Endothelial cell of umbilical vein (primary cell): ENCODE results near the gene NCOA3. TPM values are rescaled to one million over a fixed set of nuclear protein-coding genes. Genes with fewer than 3 reads are reported as not detected.

Experiments
- BruUV-seq: library from RNA; stranded (reverse); fragments of 400-500 nt; replicated peaks from 2 replicates; lab custom pipeline; 2021; lab: Mats Ljungman, UMichigan
- CTCF ChIA-PET: fragments of 300-600, 350-600 bp; sonication (Branson Sonifier 250); formaldehyde crosslinking; loops from one replicate; lab custom pipeline; 2021; ENCODE audit warnings: antibody characterized with exemption, inconsistent platforms; lab: Charles Lee
- POLR2A ChIA-PET: fragments of 300-600, 350-600 bp; sonication (Branson Sonifier 250); formaldehyde crosslinking; loops from one replicate; lab custom pipeline; 2021; ENCODE audit warnings: antibody characterized with exemption, inconsistent platforms; lab: Charles Lee
- DNase-seq: peaks from one replicate; pipeline ENCODE4 v3.0.0-alpha.2; 2011; ENCODE audit warnings: low read depth, low spot score
- FAIRE-seq: peaks from 2 replicates; lab custom pipeline; 2011; peaks lifted over from hg19 to GRCh38; lab: Jason Lieb, UNC
- H2AFZ ChIP-seq: 2 replicates; pipeline ENCODE4 v1.6.0; 2012; ENCODE audit warnings: low read depth, low read length, control low read depth, inconsistent platforms
- H3K27ac ChIP-seq: 2 replicates; pipeline ENCODE4 v1.5.1; 2011; ENCODE audit warnings: low read depth, mild to moderate bottlenecking, control low read depth, low read length, moderate library complexity; ENCODE audit not compliant: insufficient read depth
- H3K27me3 ChIP-seq, 2 experiments: 2 replicates each; pipeline versions ENCODE4 v1.6.0 to v1.6.1; 2011; ENCODE audit warnings: low read length in 2 of 2, mixed read lengths in 1 of 2; ENCODE audit not compliant: control insufficient read depth in 2 of 2, insufficient read depth in 2 of 2
- H3K36me3 ChIP-seq, 2 experiments: 2 replicates in 1 of 2; 3 replicates in 1 of 2; pipeline ENCODE4 v1.5.1; 2011; ENCODE audit warnings: low read length in 2 of 2, mild to moderate bottlenecking in 1 of 2, moderate library complexity in 1 of 2; ENCODE audit not compliant: control insufficient read depth in 2 of 2, insufficient read depth in 2 of 2; ENCODE audit errors: extremely low read depth in 1 of 2
- H3K4me1 ChIP-seq: 3 replicates; pipeline ENCODE4 v1.5.1; 2011; ENCODE audit warnings: mild to moderate bottlenecking, low read length; ENCODE audit not compliant: control insufficient read depth, insufficient read depth; ENCODE audit errors: extremely low read depth
- H3K4me2 ChIP-seq: 2 replicates; pipeline ENCODE4 v1.6.1; 2011; ENCODE audit warnings: low read length, control low read depth, mixed read lengths; ENCODE audit not compliant: insufficient read depth
- H3K4me3 ChIP-seq, 3 experiments: fragments of 200-600 bp in 1 of 3; sonication (generic), shearing (Covaris generic) in 1 of 3; replicated peaks in 1 of 3; 2 replicates each; pipeline ENCODE4 v1.5.1; 2011 to 2016; ENCODE audit warnings: control low read depth in 3 of 3, low read length in 3 of 3, mild to moderate bottlenecking in 2 of 3, inconsistent platforms in 1 of 3, low read depth in 1 of 3, moderate library complexity in 1 of 3; ENCODE audit not compliant: insufficient read depth in 1 of 3
- H3K79me2 ChIP-seq: 2 replicates; pipeline ENCODE4 v1.6.0; 2012; ENCODE audit warnings: low read length, inconsistent platforms; ENCODE audit not compliant: control insufficient read depth, insufficient read depth
- H3K9ac ChIP-seq: replicated peaks from 2 replicates; pipeline ENCODE3; 2011; ENCODE audit warnings: low read length, control low read depth; ENCODE audit not compliant: insufficient read depth; ENCODE audit errors: extremely low read depth
- H3K9me1 ChIP-seq: replicated peaks from 3 replicates; pipeline ENCODE4 v1.6.0; 2011; ENCODE audit warnings: mild to moderate bottlenecking, low read length; ENCODE audit not compliant: control insufficient read depth, insufficient read depth; ENCODE audit errors: extremely low read depth
- H3K9me3 ChIP-seq: replicated peaks from 2 replicates; pipeline ENCODE4 v1.5.1; 2012; ENCODE audit warnings: low read length, inconsistent platforms; ENCODE audit not compliant: control insufficient read depth, insufficient read depth
- H4K20me1 ChIP-seq: replicated peaks from 2 replicates; pipeline ENCODE3; 2011; ENCODE audit warnings: mild to moderate bottlenecking, low read length; ENCODE audit not compliant: control insufficient read depth, insufficient read depth; ENCODE audit errors: extremely low read depth
- CTCF ChIP-seq, 2 donors: IDR thresholded peaks; 1 replicate in 1 of 2; 2 replicates in 1 of 2; pipeline ENCODE4 v1.5.1; 2011; ENCODE audit warnings: low read length in 2 of 2, mild to moderate bottlenecking in 2 of 2, moderate library complexity in 2 of 2, control low read depth in 1 of 2, inconsistent platforms in 1 of 2, low read depth in 1 of 2; ENCODE audit not compliant: insufficient read depth in 1 of 2; ENCODE audit errors: extremely low read depth in 1 of 2
- EZH2 ChIP-seq: IDR thresholded peaks from 2 replicates; pipeline ENCODE4 v1.6.1; 2012; ENCODE audit warnings: borderline replicate concordance, low read depth, mild to moderate bottlenecking, moderate library complexity, low read length, inconsistent platforms; ENCODE audit not compliant: severe bottlenecking
- FOS ChIP-seq: IDR thresholded peaks from 2 replicates; pipeline ENCODE4 v1.6.1; 2011; ENCODE audit warnings: mild to moderate bottlenecking, low read length, moderate library complexity, borderline replicate concordance; ENCODE audit not compliant: insufficient read depth
- GATA2 ChIP-seq: IDR thresholded peaks from 2 replicates; pipeline ENCODE4 v1.7.0; 2011; ENCODE audit warnings: low read depth, mild to moderate bottlenecking, moderate library complexity, mixed read lengths, low read length; ENCODE audit not compliant: insufficient read length, insufficient read depth
- JUN ChIP-seq: IDR thresholded peaks from 2 replicates; pipeline ENCODE4 v1.6.1; 2011; ENCODE audit warnings: borderline replicate concordance, low read depth; ENCODE audit not compliant: insufficient read length, insufficient read depth
- MYC ChIP-seq: IDR thresholded peaks from one replicate; pipeline ENCODE4 v1.6.1; 2011; ENCODE audit warnings: mild to moderate bottlenecking, low read depth, low read length
- dilution Hi-C: fragments of 300-500 bp; cut with MboI; formaldehyde crosslinking; loops from one replicate; pipeline ENCODE4 v1.15.0; 2019; ENCODE audit warnings: low sequenced_read_pairs; ENCODE audit not compliant: extremely low pct_ligation_motif_present
- intact Hi-C: fragments of 100-400 bp; cut with micrococcal nuclease; formaldehyde crosslinking; loops from one replicate; pipeline ENCODE4 v1.10.0; 2022
- polyA plus RNA-seq, 4 experiments: library from polyadenylated mRNA; depleted of rRNA in 3 of 4; stranded (reverse) in 3 of 4; unstranded in 1 of 4; fragments of >200 nt; gene quantifications; 2 replicates each; pipeline versions ENCODE4 v1.2.1 to v1.2.3, GENCODE V29; 2011 to 2012; ENCODE audit warnings: missing spikeins in 1 of 4
- total RNA-seq: library from RNA; stranded (reverse); gene quantifications from 2 replicates; pipeline ENCODE4 v1.2.3, GENCODE V29; 2021

NCOA3 gene
- total and polyA plus RNA-seq, 2 donors (not counting 3 experiments of a cell fraction or from before 2014, with no cell fraction given): 12.0 to 35.6 TPM

- TF ChIP-seq JUN (no peak), FOS (no peak), CTCF (IDR thresholded peaks at IDR 0.05; ENCODE audit: extremely low read depth in 1 of 2, insufficient read depth in 1 of 2, low read depth in 1 of 2, low read length in 2 of 2) (no peak)
- ChIA-PET CTCF (interaction anchor here (0.7 to 5.6 kb wide), 5 partner anchors 16 to 926 kb away, joined by 3 to 30 read pairs (median 6); no protein-coding TSS in a partner anchor), POLR2A (no interaction called here)
- H2AFZ ChIP-seq: no peak overlapping the region
- no peaks in the 10 kb centered on the region for H3K27me3 ChIP-seq
- H3K4me2 ChIP-seq: no peak overlapping the region
- no peaks in the 10 kb centered on the region for H3K4me1 ChIP-seq
- no peaks in the 10 kb centered on the region for H3K9me3 ChIP-seq
- no peaks in the 10 kb centered on the region for H4K20me1 ChIP-seq
- FAIRE-seq (no peak), DNase-seq (no peak)
- H3K27ac ChIP-seq: no peak overlapping the region
- H3K4me3 ChIP-seq: no peak overlapping the region
- dilution Hi-C loops (no loop called here), intact Hi-C loops (no loop called here)
- BruUV-seq: no TSS peak
- H3K9me1 ChIP-seq: no peaks in the 10 kb centered on the region
- H3K9ac ChIP-seq: no peak overlapping the region
- H3K79me2 ChIP-seq: no peaks in the 10 kb centered on the region
- H3K36me3 ChIP-seq: no peaks in the 10 kb centered on the region
These were observed 192.5 kb downstream of the NCOA3 start for GRCh38 chr20:47694021-47694818.

GRCh38 chr20:47696856-47697255 is 195.2 kb downstream of the NCOA3 start:
- CTCF ChIA-PET: no interaction called here
- Histone ChIP-seq H4K20me1 (no peaks in the 10 kb centered on the region), H3K36me3 (no peaks in the 10 kb centered on the region), H3K4me3 (no peak overlapping the region), H3K4me2 (no peak overlapping the region), H3K9ac (no peak overlapping the region), H3K4me1 (no peaks in the 10 kb centered on the region), H3K27me3 (no peaks in the 10 kb centered on the region), H3K27ac (no peak overlapping the region), H3K9me3 (no peaks in the 10 kb centered on the region), H3K79me2 (no peaks in the 10 kb centered on the region), H2AFZ (no peak overlapping the region), H3K9me1 (no peaks in the 10 kb centered on the region)
- intact Hi-C loops (no loop called here), dilution Hi-C loops (no loop called here)
- POLR2A ChIA-PET: no interaction called here
- DNase-seq (no peak), FAIRE-seq (no peak)
- BruUV-seq: no TSS peak
- TF ChIP-seq EZH2: no peak
- no peak for TF ChIP-seq MYC
- no peak for TF ChIP-seq CTCF (IDR thresholded peaks at IDR 0.05; ENCODE audit: extremely low read depth in 1 of 2, insufficient read depth in 1 of 2, low read depth in 1 of 2, low read length in 2 of 2)
- no peak for TF ChIP-seq FOS
- no peak for TF ChIP-seq GATA2
